Measurements from ENCODE around the gene CENPM.

DNA sequence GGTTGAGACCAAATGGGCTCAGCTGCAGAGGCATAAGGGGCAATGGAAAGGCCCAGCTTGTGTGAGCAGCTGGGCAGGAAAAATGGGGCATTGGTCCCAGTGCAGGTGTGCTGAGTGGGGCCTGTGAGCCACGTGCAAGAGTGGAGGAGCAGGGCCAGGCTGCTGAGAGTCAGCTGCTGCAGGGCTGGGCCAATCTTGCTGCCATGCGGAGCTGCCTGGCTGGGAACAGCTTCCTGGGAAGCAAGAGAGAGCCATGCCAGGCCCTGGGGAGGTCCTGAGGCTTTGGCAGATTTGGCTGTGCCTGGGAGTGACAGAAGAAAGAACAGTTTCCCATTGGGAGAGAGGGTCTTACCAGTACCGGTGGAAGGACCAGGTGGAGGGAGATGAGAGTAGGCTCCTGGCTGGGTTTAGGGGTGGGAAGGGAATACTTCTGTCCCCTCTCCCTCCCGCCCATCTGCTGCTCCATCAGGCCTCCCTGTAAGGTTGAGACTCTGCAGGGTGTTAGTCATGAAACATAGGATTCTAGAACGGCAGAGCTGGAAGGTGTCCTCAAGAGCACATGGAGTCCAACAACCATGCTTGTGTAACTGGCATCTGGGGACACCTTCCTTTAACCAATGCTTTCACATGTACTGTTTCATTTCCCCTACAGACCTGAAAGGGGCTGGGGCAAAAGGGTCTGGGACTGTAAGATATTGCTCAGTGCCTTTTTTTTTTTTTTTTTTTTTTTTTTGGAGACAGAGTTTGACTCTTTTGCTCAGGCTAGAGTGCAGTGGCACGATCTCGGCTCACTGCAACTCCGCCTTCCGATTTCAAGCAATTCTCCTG is 32.7 kb upstream of the CENPM start:
- no peak for TF ChIP-seq CTCF (optimal IDR thresholded peaks at IDR 0.05 in 1 of 3, IDR thresholded peaks at IDR 0.05 in 1 of 3, conservative IDR thresholded peaks at IDR 0.05 in 1 of 3; ENCODE audit: extremely low read depth in 1 of 3, insufficient read depth in 2 of 3, low read length in 3 of 3)
- no peak for TF ChIP-seq EZH2 (IDR thresholded peaks at IDR 0.05; ENCODE audit: low read length)
